HEK293T (cell line): ENCODE results near the gene MYBBP1A.

Source experiments
- BHLHE40 ChIP-seq: fragments of 450-650 bp; IDR thresholded peaks from 2 replicates; pipeline ENCODE4 v1.6.1; 2016; ENCODE audit warnings: mild to moderate bottlenecking, moderate library complexity, borderline replicate concordance
- FOXK2 ChIP-seq: fragments of 450-650 bp; IDR thresholded peaks from 2 replicates; pipeline ENCODE4 v1.6.1; 2016; ENCODE audit warnings: mild to moderate bottlenecking
- FOXM1 ChIP-seq: fragments of 450-650 bp; IDR thresholded peaks from 2 replicates; pipeline ENCODE4 v1.6.1; 2017; ENCODE audit warnings: mild to moderate bottlenecking, borderline replicate concordance
- HDGF ChIP-seq: fragments of 450-650 bp; IDR thresholded peaks from 2 replicates; pipeline ENCODE4 v1.6.1; 2017; ENCODE audit warnings: antibody characterized with exemption, borderline replicate concordance
- L3MBTL2 ChIP-seq: fragments of 450-650 bp; conservative IDR thresholded peaks from 2 replicates; pipeline ENCODE4 v1.6.1; 2016; ENCODE audit warnings: mild to moderate bottlenecking
- LEF1 ChIP-seq: fragments of 450-650 bp; IDR thresholded peaks from 2 replicates; pipeline ENCODE4 v1.6.1; 2017; ENCODE audit warnings: mild to moderate bottlenecking, borderline replicate concordance
- NFRKB ChIP-seq: fragments of 450-650 bp; IDR thresholded peaks from 2 replicates; pipeline ENCODE4 v1.6.1; 2016; ENCODE audit warnings: mild to moderate bottlenecking, moderate library complexity
- SP1 ChIP-seq: fragments of 450-650 bp; IDR thresholded peaks from 2 replicates; pipeline ENCODE4 v1.6.1; 2017
- SUZ12 ChIP-seq: fragments of 450-650 bp; IDR thresholded peaks from 2 replicates; pipeline ENCODE4 v1.6.1; 2016; ENCODE audit warnings: mild to moderate bottlenecking
- TARDBP ChIP-seq: fragments of 450-650 bp; IDR thresholded peaks from 2 replicates; pipeline ENCODE4 v1.6.1; 2016
- ZNF384 ChIP-seq: fragments of 450-650 bp; IDR thresholded peaks from 2 replicates; pipeline ENCODE4 v1.6.1; 2016
- TF ChIP-seq, protein P1 (sequence below): fragments of 450-650 bp; IDR thresholded peaks from 2 replicates; pipeline ENCODE4 v1.6.1; 2016

- no peak for TF ChIP-seq SUZ12
- TF ChIP-seq L3MBTL2: no peak
- TF ChIP-seq NFRKB: no peak
- TF ChIP-seq FOXK2: no peak
- no peak for TF ChIP-seq SP1
- no peak for TF ChIP-seq TARDBP
- no peak for TF ChIP-seq LEF1
- TF ChIP-seq FOXM1: no peak
- TF ChIP-seq, protein P1, sequence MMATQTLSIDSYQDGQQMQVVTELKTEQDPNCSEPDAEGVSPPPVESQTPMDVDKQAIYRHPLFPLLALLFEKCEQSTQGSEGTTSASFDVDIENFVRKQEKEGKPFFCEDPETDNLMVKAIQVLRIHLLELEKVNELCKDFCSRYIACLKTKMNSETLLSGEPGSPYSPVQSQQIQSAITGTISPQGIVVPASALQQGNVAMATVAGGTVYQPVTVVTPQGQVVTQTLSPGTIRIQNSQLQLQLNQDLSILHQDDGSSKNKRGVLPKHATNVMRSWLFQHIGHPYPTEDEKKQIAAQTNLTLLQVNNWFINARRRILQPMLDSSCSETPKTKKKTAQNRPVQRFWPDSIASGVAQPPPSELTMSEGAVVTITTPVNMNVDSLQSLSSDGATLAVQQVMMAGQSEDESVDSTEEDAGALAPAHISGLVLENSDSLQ: no peak
- no peak for TF ChIP-seq ZNF384
- TF ChIP-seq HDGF: no peak
- no peak for TF ChIP-seq BHLHE40
These were observed 4.6 kb downstream of the MYBBP1A start for GRCh38 chr17:4550534-4551039.
